IMR-90 (cell line): ENCODE results near the gene ECM2. TPM values are rescaled to one million over a fixed set of nuclear protein-coding genes. Genes with fewer than 3 reads are reported as not detected.

ENCODE experiments used
- ATAC-seq: fragments of 200-7000 bp; cut with Tn5 transposase; 2 replicates; pipeline ENCODE4 v1.9.1; 2020; ENCODE audit warnings: low read depth, mild to moderate bottlenecking, moderate library complexity
- BruUV-seq: library from RNA; stranded (reverse); fragments of 400-500 nt; replicated peaks from 2 replicates; lab custom pipeline; 2021; lab: Mats Ljungman, UMichigan
- CTCF ChIA-PET: fragments of 300-600 bp; formaldehyde crosslinking; extraction: SDS; loops from one replicate; lab custom pipeline; 2021; ENCODE audit warnings: antibody characterized with exemption; lab: Yijun Ruan, JAX
- POLR2A ChIA-PET: fragments of 300-600 bp; sonication (Branson Sonifier 250); formaldehyde crosslinking; loops from one replicate; lab custom pipeline; 2022; ENCODE audit warnings: antibody characterized with exemption; ENCODE audit not compliant: unreplicated experiment; lab: Charles Lee
- DNase-seq: peaks from one replicate; pipeline ENCODE4 v3.0.0; 2013
- H2AFZ ChIP-seq: replicated peaks from 2 replicates; pipeline ENCODE3; 2013; ENCODE audit warnings: low read length, mild to moderate bottlenecking; ENCODE audit not compliant: poor library complexity
- H2AK5ac ChIP-seq: 2 replicates; pipeline ENCODE4 v1.6.1; 2013; ENCODE audit warnings: low read depth, low read length, inconsistent platforms
- H2AK9ac ChIP-seq: replicated peaks from 2 replicates; pipeline ENCODE3; 2013; ENCODE audit warnings: mild to moderate bottlenecking, low read depth, low read length, moderate library complexity; ENCODE audit not compliant: poor library complexity
- H2BK120ac ChIP-seq: 2 replicates; pipeline ENCODE4 v1.6.1; 2013; ENCODE audit warnings: low read depth, low read length, inconsistent platforms
- H2BK15ac ChIP-seq: 3 replicates; pipeline ENCODE4 v1.6.1; 2013; ENCODE audit warnings: low read depth, low read length, inconsistent platforms
- H2BK20ac ChIP-seq: 2 replicates; pipeline ENCODE4 v1.6.1; 2013; ENCODE audit warnings: low read depth, mild to moderate bottlenecking, inconsistent platforms, low read length, moderate library complexity
- H2BK5ac ChIP-seq: 2 replicates; pipeline ENCODE4 v1.6.1; 2013; ENCODE audit warnings: mild to moderate bottlenecking, low read depth, low read length, inconsistent platforms; ENCODE audit not compliant: poor library complexity, severe bottlenecking
- H3K14ac ChIP-seq: replicated peaks from 2 replicates; pipeline ENCODE4 v1.6.1; 2013; ENCODE audit warnings: low read depth, low read length, inconsistent platforms
- H3K18ac ChIP-seq: 2 replicates; pipeline ENCODE4 v1.6.1; 2013; ENCODE audit warnings: low read depth, low read length, control low read depth
- H3K23ac ChIP-seq: 2 replicates; pipeline ENCODE4 v1.6.1; 2013; ENCODE audit warnings: low read depth, low read length, inconsistent platforms
- H3K27ac ChIP-seq: 2 replicates; pipeline ENCODE4 v1.5.1; 2013; ENCODE audit warnings: mild to moderate bottlenecking, control low read depth, low read length; ENCODE audit not compliant: insufficient read depth
- H3K27me3 ChIP-seq: 2 replicates; pipeline ENCODE4 v1.6.1; 2013; ENCODE audit warnings: low read length; ENCODE audit not compliant: control insufficient read depth, insufficient read depth
- H3K36me3 ChIP-seq: 2 replicates; pipeline ENCODE4 v1.6.1; 2013; ENCODE audit warnings: low read length, mixed read lengths; ENCODE audit not compliant: control insufficient read depth, insufficient read depth
- H3K4ac ChIP-seq: 2 replicates; pipeline ENCODE4 v1.6.1; 2013; ENCODE audit warnings: low read depth, low read length, inconsistent platforms
- H3K4me1 ChIP-seq: 2 replicates; pipeline ENCODE4 v1.6.1; 2013; ENCODE audit warnings: low read length, mixed read lengths; ENCODE audit not compliant: control insufficient read depth, insufficient read depth
- H3K4me2 ChIP-seq: 2 replicates; pipeline ENCODE4 v1.6.1; 2013; ENCODE audit warnings: low read depth, mild to moderate bottlenecking, control low read depth, low read length, moderate library complexity
- H3K4me3 ChIP-seq: 2 replicates; pipeline ENCODE4 v1.5.1; 2013; ENCODE audit warnings: low read depth, mild to moderate bottlenecking, control low read depth, low read length, moderate library complexity; ENCODE audit not compliant: insufficient read depth
- H3K56ac ChIP-seq: 2 replicates; pipeline ENCODE4 v1.6.1; 2013; ENCODE audit warnings: low read length, inconsistent platforms; ENCODE audit not compliant: insufficient read depth; ENCODE audit errors: extremely low read depth
- H3K79me1 ChIP-seq, 2 experiments: 2 replicates each; pipeline ENCODE4 v1.6.1; 2013; ENCODE audit warnings: low read length in 2 of 2, inconsistent platforms in 1 of 2, low read depth in 1 of 2
- H3K9ac ChIP-seq: 2 replicates; pipeline ENCODE4 v1.6.1; 2013; ENCODE audit warnings: low read depth, low read length, control low read depth
- H3K9me1 ChIP-seq: 2 replicates; pipeline ENCODE4 v1.6.1; 2013; ENCODE audit warnings: low read length, inconsistent platforms; ENCODE audit not compliant: insufficient read depth
- H3K9me3 ChIP-seq: 2 replicates; pipeline ENCODE4 v1.6.1; 2013; ENCODE audit warnings: low read length; ENCODE audit not compliant: control insufficient read depth, insufficient read depth
- H4K20me1 ChIP-seq: 2 replicates; pipeline ENCODE4 v1.6.1; 2013; ENCODE audit warnings: low read length, inconsistent platforms; ENCODE audit not compliant: insufficient read depth
- H4K5ac ChIP-seq: 2 replicates; pipeline ENCODE4 v1.6.1; 2013; ENCODE audit warnings: mild to moderate bottlenecking, low read depth, low read length, control low read depth
- H4K8ac ChIP-seq, 2 experiments: 2 replicates each; pipeline ENCODE4 v1.6.1; 2013; ENCODE audit warnings: low read depth in 2 of 2, low read length in 2 of 2, control low read depth in 1 of 2, inconsistent platforms in 1 of 2
- H4K91ac ChIP-seq: 2 replicates; pipeline ENCODE4 v1.6.1; 2013; ENCODE audit warnings: low read depth, low read length, inconsistent platforms; ENCODE audit not compliant: insufficient read depth
- BHLHE40 ChIP-seq: fragments of 150-350 bp; IDR thresholded peaks from 2 replicates; pipeline ENCODE4 v1.6.1; 2016; ENCODE audit warnings: mild to moderate bottlenecking, low read depth, low read length
- CEBPB ChIP-seq: IDR thresholded peaks from 2 replicates; pipeline ENCODE4 v1.6.1; 2012; ENCODE audit warnings: low read depth, low read length, improper control_type of control experiment
- CHD1 ChIP-seq: IDR thresholded peaks from 2 replicates; pipeline ENCODE4 v1.6.1; 2012; ENCODE audit warnings: low read depth, low read length, improper control_type of control experiment
- CTCF ChIP-seq: conservative IDR thresholded peaks from 2 replicates; pipeline ENCODE4 v1.5.1; 2012; ENCODE audit warnings: mild to moderate bottlenecking, low read depth, low read length, improper control_type of control experiment
- ELK1 ChIP-seq: fragments of 150-350 bp; IDR thresholded peaks from 2 replicates; pipeline ENCODE4 v1.6.1; 2016; ENCODE audit warnings: low read depth, mild to moderate bottlenecking, low read length, moderate library complexity, borderline replicate concordance
- FOS ChIP-seq: fragments of 150-350 bp; IDR thresholded peaks from 2 replicates; pipeline ENCODE4 v1.6.1; 2016; ENCODE audit warnings: low read depth, low read length
- MAFK ChIP-seq: IDR thresholded peaks from 2 replicates; pipeline ENCODE4 v1.6.1; 2012; ENCODE audit warnings: low read depth, low read length, improper control_type of control experiment
- MAZ ChIP-seq: IDR thresholded peaks from 2 replicates; pipeline ENCODE4 v1.6.1; 2012; ENCODE audit warnings: low read depth, mild to moderate bottlenecking, low read length, improper control_type of control experiment, moderate library complexity, borderline replicate concordance
- MXI1 ChIP-seq: IDR thresholded peaks from 2 replicates; pipeline ENCODE4 v1.6.1; 2012; ENCODE audit warnings: low read depth, mild to moderate bottlenecking, low read length, moderate library complexity, borderline replicate concordance
- NFE2L2 ChIP-seq: fragments of 150-350 bp; IDR thresholded peaks from 2 replicates; pipeline ENCODE4 v1.6.1; 2016; ENCODE audit warnings: low read depth, mild to moderate bottlenecking, low read length
- POLR2A ChIP-seq: IDR thresholded peaks from 2 replicates; pipeline ENCODE4 v1.6.1; 2012; ENCODE audit warnings: mild to moderate bottlenecking, low read depth, low read length
- RAD21 ChIP-seq: IDR thresholded peaks from 2 replicates; pipeline ENCODE4 v1.6.1; 2012; ENCODE audit warnings: low read length, improper control_type of control experiment
- RCOR1 ChIP-seq: IDR thresholded peaks from 2 replicates; pipeline ENCODE4 v1.6.1; 2012; ENCODE audit warnings: mild to moderate bottlenecking, low read length, improper control_type of control experiment; ENCODE audit not compliant: insufficient replicate concordance
- RFX5 ChIP-seq: IDR thresholded peaks from 2 replicates; pipeline ENCODE4 v1.8.0; 2012; ENCODE audit warnings: low read depth, mild to moderate bottlenecking, low read length, moderate library complexity
- SMC3 ChIP-seq: fragments of 150-350 bp; IDR thresholded peaks from 2 replicates; pipeline ENCODE4 v1.6.1; 2016; ENCODE audit warnings: low read depth, mild to moderate bottlenecking, antibody characterized with exemption, low read length, moderate library complexity
- USF2 ChIP-seq: fragments of 150-350 bp; IDR thresholded peaks from 2 replicates; pipeline ENCODE4 v1.6.1; 2017; ENCODE audit warnings: mild to moderate bottlenecking, antibody characterized with exemption, low read length, low read depth
- WGBS, 2 experiments: methylation state at CpG; one replicate each; pipeline versions ENCODE4 v1.1.5 to v1.1.7; 2013; ENCODE audit warnings: missing lambda C conversion rate in 2 of 2; ENCODE audit not compliant: insufficient read length in 1 of 2; ENCODE audit errors: extremely low coverage in 2 of 2; 5-methylcytosine and 5-hydroxymethylcytosine counted together
- dilution Hi-C: fragments of 300-500 bp; cut with HindIII; formaldehyde crosslinking; loops from one replicate; pipeline ENCODE4 v1.14.3; 2018; ENCODE audit warnings: low sequenced_read_pairs; ENCODE audit not compliant: unreplicated experiment
- in situ Hi-C: fragments of 300-500 bp; cut with MboI; formaldehyde crosslinking; loops from 3 replicates; pipeline ENCODE4 v1.14.3; 2019; ENCODE audit warnings: low sequenced_read_pairs, inconsistent platforms, mixed read lengths
- intact Hi-C: fragments of 100-400 bp; cut with micrococcal nuclease; formaldehyde crosslinking; loops from 2 replicates; pipeline ENCODE4 v1.10.0; 2022
- polyA plus RNA-seq, 3 experiments: library from polyadenylated mRNA; depleted of rRNA; stranded (reverse); fragments of >200 nt; gene quantifications; 2 replicates each; pipeline ENCODE4 v1.2.3, GENCODE V29; 2012; ENCODE audit warnings: low replicate concordance in 1 of 3
- total RNA-seq: library from RNA; depleted of rRNA; stranded (reverse); fragments of >200 nt; gene quantifications from 2 replicates; pipeline ENCODE4 v1.2.3, GENCODE V29; 2012

The ECM2 gene
- total and polyA plus RNA-seq, 2 of the 4 experiments (the other 2 are of a cell fraction), result 0.26 to 0.36 TPM

GRCh38 chr9:92467511-92467910, 68.3 kb downstream of the ECM2 start:
- TF ChIP-seq FOS (no peak), SMC3 (no peak), MAFK (no peak), CEBPB (no peak), CHD1 (no peak), MXI1 (no peak), MAZ (no peak), ELK1 (no peak), BHLHE40 (no peak), NFE2L2 (no peak), RCOR1 (no peak), CTCF (no peak), POLR2A (no peak), RAD21 (no peak), USF2 (no peak), RFX5 (no peak)
- no peak overlapping the region for H4K8ac ChIP-seq
- H3K4ac ChIP-seq, result no peak overlapping the region
- DNase-seq (no peak), ATAC-seq (no peak)
- no peak overlapping the region for H4K5ac ChIP-seq
- dilution Hi-C loops (no loop called here), in situ Hi-C loops (no loop called here), intact Hi-C loops (no loop called here)
- H3K9me1 ChIP-seq, result peaks cover 11% of the 10 kb centered on the region
- no peak overlapping the region for H2BK120ac ChIP-seq
- ChIA-PET CTCF (no interaction called here), POLR2A (no interaction called here)
- H2BK20ac ChIP-seq, result no peak overlapping the region; the same call in 1 of the 2 replicates
- no CpG with 5 or more reads among the region's 2 CpGs for WGBS, 2 experiments
- no peak overlapping the region for H4K91ac ChIP-seq
- H3K4me3 ChIP-seq, result no peak overlapping the region
- H3K27ac ChIP-seq, result no peak overlapping the region
- no peaks in the 10 kb centered on the region for H3K36me3 ChIP-seq
- no peak overlapping the region for H2AK5ac ChIP-seq
- no peak overlapping the region for H3K9ac ChIP-seq
- peaks cover 2 to 7% of the 10 kb centered on the region in 2 experiments; a peak in 1 of 4 replicates for H3K79me1 ChIP-seq
- no peak overlapping the region for H2BK5ac ChIP-seq
- H3K56ac ChIP-seq, result no peak overlapping the region
- no peak overlapping the region for H3K4me2 ChIP-seq
- H3K27me3 ChIP-seq, result no peaks in the 10 kb centered on the region
- H3K18ac ChIP-seq, result no peak overlapping the region
- H2AK9ac ChIP-seq, result no peak overlapping the region
- no peak overlapping the region for H3K23ac ChIP-seq
- H3K4me1 ChIP-seq, result peaks cover 3% of the 10 kb centered on the region
- no peaks in the 10 kb centered on the region for H3K9me3 ChIP-seq
- no peak overlapping the region for H3K14ac ChIP-seq
- no peak overlapping the region for H2BK15ac ChIP-seq
- BruUV-seq, result no TSS peak
- no peak overlapping the region for H2AFZ ChIP-seq
- H4K20me1 ChIP-seq, result no peaks in the 10 kb centered on the region
